ENCODE measurements around the gene NEUROD4.

The NEUROD4 gene

GRCh38 chr12:55074806-55075205, 55.0 kb downstream of the NEUROD4 start:
- no peak overlapping the region for H3K9ac ChIP-seq
- no peaks in the 10 kb centered on the region for H3K36me3 ChIP-seq (ENCODE audit: control insufficient read depth, insufficient read depth, low read length)
- no peaks in the 10 kb centered on the region for H3K27me3 ChIP-seq (ENCODE audit: control insufficient read depth, insufficient read depth, low read length)
- TF ChIP-seq CTCF (IDR thresholded peaks at IDR 0.05) = no peak
- no peak overlapping the region for H3K4me2 ChIP-seq (ENCODE audit: low read length)
- H2AFZ ChIP-seq = no peak overlapping the region
- no peak overlapping the region for H3K27ac ChIP-seq
- no peaks in the 10 kb centered on the region for H3K4me1 ChIP-seq
- no peaks in the 10 kb centered on the region for H3K79me2 ChIP-seq
- H3K4me3 ChIP-seq (ENCODE audit: low read depth, low read length) = no peak overlapping the region
- no peaks in the 10 kb centered on the region for H3K9me3 ChIP-seq (ENCODE audit: control insufficient read depth, low read length)
